OCI-LY3 (cell line): ENCODE data around the gene PMM1.

ENCODE experiments used
- CTCF ChIP-seq: fragments of 200-600, 300-600 bp; sonication (generic); IDR thresholded peaks from 2 replicates; pipeline ENCODE4 v1.5.1; 2014; ENCODE audit warnings: antibody characterized with exemption, low read length, low read depth
- EZH2phosphoT487 ChIP-seq: fragments of 200-600 bp; shearing (Covaris generic); IDR thresholded peaks from 2 replicates; pipeline ENCODE4 v1.6.1; 2018; ENCODE audit warnings: antibody characterized with exemption, mixed run types, low read depth

GRCh38 chr22:41562461-41562860 lies 27.2 kb downstream of the PMM1 start:
- TF ChIP-seq CTCF = no peak
- TF ChIP-seq EZH2phosphoT487 = no peak
